ENCODE measurements around the gene HPCAL1. TPM values are rescaled to one million over a fixed set of nuclear protein-coding genes. Genes with fewer than 3 reads are reported as not detected.

HPCAL1 gene
- total and polyA plus RNA-seq, 2 of the 8 experiments (the other 6 are each of a cell fraction or from before 2014, with no cell fraction given) = 5.8 to 8.6 TPM

DNA sequence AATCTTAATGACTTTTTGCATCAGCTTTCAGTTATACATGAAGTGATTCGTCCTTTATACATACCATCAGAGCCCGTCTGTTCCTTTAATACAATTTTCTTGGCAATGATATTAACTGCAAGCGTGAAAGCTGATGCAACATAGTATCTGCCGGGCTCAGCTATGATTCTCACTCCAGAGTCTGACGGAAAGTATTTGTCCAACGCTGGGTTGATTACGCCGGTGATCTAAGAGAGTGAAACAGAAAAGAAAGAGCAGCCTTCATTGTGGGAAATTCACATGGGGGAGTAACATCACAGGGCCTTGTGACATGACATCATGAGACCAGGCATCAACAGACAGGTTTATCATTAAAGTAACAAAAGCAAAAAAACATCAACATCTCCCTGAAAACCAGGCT is 139.2 kb downstream of the HPCAL1 start (continued):
- TF ChIP-seq, protein P1, sequence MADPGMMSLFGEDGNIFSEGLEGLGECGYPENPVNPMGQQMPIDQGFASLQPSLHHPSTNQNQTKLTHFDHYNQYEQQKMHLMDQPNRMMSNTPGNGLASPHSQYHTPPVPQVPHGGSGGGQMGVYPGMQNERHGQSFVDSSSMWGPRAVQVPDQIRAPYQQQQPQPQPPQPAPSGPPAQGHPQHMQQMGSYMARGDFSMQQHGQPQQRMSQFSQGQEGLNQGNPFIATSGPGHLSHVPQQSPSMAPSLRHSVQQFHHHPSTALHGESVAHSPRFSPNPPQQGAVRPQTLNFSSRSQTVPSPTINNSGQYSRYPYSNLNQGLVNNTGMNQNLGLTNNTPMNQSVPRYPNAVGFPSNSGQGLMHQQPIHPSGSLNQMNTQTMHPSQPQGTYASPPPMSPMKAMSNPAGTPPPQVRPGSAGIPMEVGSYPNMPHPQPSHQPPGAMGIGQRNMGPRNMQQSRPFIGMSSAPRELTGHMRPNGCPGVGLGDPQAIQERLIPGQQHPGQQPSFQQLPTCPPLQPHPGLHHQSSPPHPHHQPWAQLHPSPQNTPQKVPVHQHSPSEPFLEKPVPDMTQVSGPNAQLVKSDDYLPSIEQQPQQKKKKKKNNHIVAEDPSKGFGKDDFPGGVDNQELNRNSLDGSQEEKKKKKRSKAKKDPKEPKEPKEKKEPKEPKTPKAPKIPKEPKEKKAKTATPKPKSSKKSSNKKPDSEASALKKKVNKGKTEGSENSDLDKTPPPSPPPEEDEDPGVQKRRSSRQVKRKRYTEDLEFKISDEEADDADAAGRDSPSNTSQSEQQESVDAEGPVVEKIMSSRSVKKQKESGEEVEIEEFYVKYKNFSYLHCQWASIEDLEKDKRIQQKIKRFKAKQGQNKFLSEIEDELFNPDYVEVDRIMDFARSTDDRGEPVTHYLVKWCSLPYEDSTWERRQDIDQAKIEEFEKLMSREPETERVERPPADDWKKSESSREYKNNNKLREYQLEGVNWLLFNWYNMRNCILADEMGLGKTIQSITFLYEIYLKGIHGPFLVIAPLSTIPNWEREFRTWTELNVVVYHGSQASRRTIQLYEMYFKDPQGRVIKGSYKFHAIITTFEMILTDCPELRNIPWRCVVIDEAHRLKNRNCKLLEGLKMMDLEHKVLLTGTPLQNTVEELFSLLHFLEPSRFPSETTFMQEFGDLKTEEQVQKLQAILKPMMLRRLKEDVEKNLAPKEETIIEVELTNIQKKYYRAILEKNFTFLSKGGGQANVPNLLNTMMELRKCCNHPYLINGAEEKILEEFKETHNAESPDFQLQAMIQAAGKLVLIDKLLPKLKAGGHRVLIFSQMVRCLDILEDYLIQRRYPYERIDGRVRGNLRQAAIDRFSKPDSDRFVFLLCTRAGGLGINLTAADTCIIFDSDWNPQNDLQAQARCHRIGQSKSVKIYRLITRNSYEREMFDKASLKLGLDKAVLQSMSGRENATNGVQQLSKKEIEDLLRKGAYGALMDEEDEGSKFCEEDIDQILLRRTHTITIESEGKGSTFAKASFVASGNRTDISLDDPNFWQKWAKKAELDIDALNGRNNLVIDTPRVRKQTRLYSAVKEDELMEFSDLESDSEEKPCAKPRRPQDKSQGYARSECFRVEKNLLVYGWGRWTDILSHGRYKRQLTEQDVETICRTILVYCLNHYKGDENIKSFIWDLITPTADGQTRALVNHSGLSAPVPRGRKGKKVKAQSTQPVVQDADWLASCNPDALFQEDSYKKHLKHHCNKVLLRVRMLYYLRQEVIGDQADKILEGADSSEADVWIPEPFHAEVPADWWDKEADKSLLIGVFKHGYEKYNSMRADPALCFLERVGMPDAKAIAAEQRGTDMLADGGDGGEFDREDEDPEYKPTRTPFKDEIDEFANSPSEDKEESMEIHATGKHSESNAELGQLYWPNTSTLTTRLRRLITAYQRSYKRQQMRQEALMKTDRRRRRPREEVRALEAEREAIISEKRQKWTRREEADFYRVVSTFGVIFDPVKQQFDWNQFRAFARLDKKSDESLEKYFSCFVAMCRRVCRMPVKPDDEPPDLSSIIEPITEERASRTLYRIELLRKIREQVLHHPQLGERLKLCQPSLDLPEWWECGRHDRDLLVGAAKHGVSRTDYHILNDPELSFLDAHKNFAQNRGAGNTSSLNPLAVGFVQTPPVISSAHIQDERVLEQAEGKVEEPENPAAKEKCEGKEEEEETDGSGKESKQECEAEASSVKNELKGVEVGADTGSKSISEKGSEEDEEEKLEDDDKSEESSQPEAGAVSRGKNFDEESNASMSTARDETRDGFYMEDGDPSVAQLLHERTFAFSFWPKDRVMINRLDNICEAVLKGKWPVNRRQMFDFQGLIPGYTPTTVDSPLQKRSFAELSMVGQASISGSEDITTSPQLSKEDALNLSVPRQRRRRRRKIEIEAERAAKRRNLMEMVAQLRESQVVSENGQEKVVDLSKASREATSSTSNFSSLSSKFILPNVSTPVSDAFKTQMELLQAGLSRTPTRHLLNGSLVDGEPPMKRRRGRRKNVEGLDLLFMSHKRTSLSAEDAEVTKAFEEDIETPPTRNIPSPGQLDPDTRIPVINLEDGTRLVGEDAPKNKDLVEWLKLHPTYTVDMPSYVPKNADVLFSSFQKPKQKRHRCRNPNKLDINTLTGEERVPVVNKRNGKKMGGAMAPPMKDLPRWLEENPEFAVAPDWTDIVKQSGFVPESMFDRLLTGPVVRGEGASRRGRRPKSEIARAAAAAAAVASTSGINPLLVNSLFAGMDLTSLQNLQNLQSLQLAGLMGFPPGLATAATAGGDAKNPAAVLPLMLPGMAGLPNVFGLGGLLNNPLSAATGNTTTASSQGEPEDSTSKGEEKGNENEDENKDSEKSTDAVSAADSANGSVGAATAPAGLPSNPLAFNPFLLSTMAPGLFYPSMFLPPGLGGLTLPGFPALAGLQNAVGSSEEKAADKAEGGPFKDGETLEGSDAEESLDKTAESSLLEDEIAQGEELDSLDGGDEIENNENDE (IDR thresholded peaks at IDR 0.05; ENCODE audit: insufficient replicate concordance, low read length) = no peak
- no peak for TF ChIP-seq EP300 (IDR thresholded peaks at IDR 0.05; ENCODE audit: borderline replicate concordance in 1 of 2, low read depth in 2 of 2, low read length in 2 of 2)
- no peak for TF ChIP-seq RAD21 (IDR thresholded peaks at IDR 0.05 in 1 of 2, conservative IDR thresholded peaks at IDR 0.05 in 1 of 2; ENCODE audit: low read depth in 2 of 2, low read length in 2 of 2)
- no peak for TF ChIP-seq NANOG (IDR thresholded peaks at IDR 0.05; ENCODE audit: insufficient read depth, low read depth, low read length, poor library complexity, severe bottlenecking)
- no peak for TF ChIP-seq JUN (IDR thresholded peaks at IDR 0.05; ENCODE audit: low read depth, low read length)
- no peak for TF ChIP-seq POLR2A (IDR thresholded peaks at IDR 0.05; ENCODE audit: control extremely low read depth in 1 of 2, low read depth in 2 of 2, low read length in 2 of 2)
- TF ChIP-seq CHD2 (IDR thresholded peaks at IDR 0.05; ENCODE audit: low read length) = no peak
- TF ChIP-seq POLR2AphosphoS5 (IDR thresholded peaks at IDR 0.05; ENCODE audit: low read depth, low read length) = no peak
